Activated naive CD4-positive, alpha-beta T cell treated with anti-CD3 and anti-CD28 coated beads, Interleukin-2, amount 50 U/mL, for 72 hours (primary cell): ENCODE data around the gene PROCR. TPM values are rescaled to one million over a fixed set of nuclear protein-coding genes. Genes with fewer than 3 reads are reported as not detected.
"Not testable (repeated sequence)": the region's sequence is repeated elsewhere in the genome, so short reads cannot be mapped to it uniquely, and the experiment has no call there.

Source experiments
- ATAC-seq, 2 donors: fragments of 150-1000 bp; cut with Tn5 transposase; 2 replicates each; pipeline ENCODE4 v1.10.0; 2021; ENCODE audit warnings: mild to moderate bottlenecking in 2 of 2, moderate library complexity in 2 of 2
- DNase-seq, 2 donors: peaks; one replicate each; pipeline ENCODE4 v3.0.0; 2021 to 2022; ENCODE audit warnings: low spot score in 2 of 2
- H3K27ac Mint-ChIP-seq, 2 donors: one replicate each; pipeline ENCODE4 v1.8.0; 2022; ENCODE audit warnings: mild to moderate bottlenecking in 2 of 2, mixed read lengths in 2 of 2
- H3K36me3 Mint-ChIP-seq, 2 donors: one replicate each; pipeline ENCODE4 v1.8.0; 2022; ENCODE audit warnings: mixed read lengths in 2 of 2
- H3K9me3 Mint-ChIP-seq, 2 donors: one replicate each; pipeline ENCODE4 v1.8.0; 2022; ENCODE audit warnings: mixed read lengths in 2 of 2
- total RNA-seq, 2 donors: library from RNA; stranded (reverse); gene quantifications; one replicate each; pipeline ENCODE4 v1.2.3, GENCODE V29; 2022

Gene PROCR
- total RNA-seq, 2 donors from 2014 or later = 2.3 to 3.1 TPM

GRCh38 chr20:35179292-35180212 lies 7.7 kb downstream of the PROCR start:
- DNase-seq (no peak), ATAC-seq (no peak)
- Mint-ChIP-seq H3K36me3 (no peaks in the 10 kb centered on the region), H3K27ac (no peak overlapping the region), H3K9me3 (no peaks in the 10 kb centered on the region)

- Mint-ChIP-seq H3K36me3 (no peaks in the 10 kb centered on the region), H3K9me3 (no peaks in the 10 kb centered on the region), H3K27ac (no peak overlapping the region)
- ATAC-seq (no peak), DNase-seq (no peak)
These were observed 8.4 kb downstream of the PROCR start for GRCh38 chr20:35180266-35180665.

- H3K27ac Mint-ChIP-seq = no peak overlapping the region
- DNase-seq = no peak
These were observed 9.9 kb downstream of the PROCR start for GRCh38 chr20:35181731-35182130.

GRCh38 chr20:35186691-35187289 lies 14.9 kb downstream of the PROCR start:
- not testable (repeated sequence) for ATAC-seq, DNase-seq

More at GRCh38 chr20:35181731-35182130, 9.9 kb downstream of the PROCR start:
- Mint-ChIP-seq H3K9me3 (no peaks in the 10 kb centered on the region), H3K36me3 (no peaks in the 10 kb centered on the region)
- ATAC-seq = no peak

GRCh38 chr20:35187584-35188190 lies 15.8 kb downstream of the PROCR start:
- no peak for ATAC-seq

More at GRCh38 chr20:35186691-35187289, 14.9 kb downstream of the PROCR start:
- H3K9me3 Mint-ChIP-seq, H3K27ac Mint-ChIP-seq, H3K36me3 Mint-ChIP-seq: not testable (repeated sequence)

GRCh38 chr20:35189223-35189622 lies 17.4 kb downstream of the PROCR start:
- H3K27ac Mint-ChIP-seq, DNase-seq, H3K36me3 Mint-ChIP-seq, H3K9me3 Mint-ChIP-seq, ATAC-seq: not testable (repeated sequence)

More at GRCh38 chr20:35187584-35188190, 15.8 kb downstream of the PROCR start:
- H3K36me3 Mint-ChIP-seq = no peaks in the 10 kb centered on the region
- no peaks in the 10 kb centered on the region for H3K9me3 Mint-ChIP-seq
- H3K27ac Mint-ChIP-seq = no peak overlapping the region
- no peak for DNase-seq

GRCh38 chr20:35190556-35190955 lies 18.7 kb downstream of the PROCR start:
- DNase-seq = no peak
- ATAC-seq = no peak
- Mint-ChIP-seq H3K9me3 (no peaks in the 10 kb centered on the region), H3K27ac (peak overlapping the region in 1 of 2 donors; percentile 29), H3K36me3 (no peaks in the 10 kb centered on the region)

GRCh38 chr20:35191419-35192117 lies 19.7 kb downstream of the PROCR start:
- H3K27ac Mint-ChIP-seq = no peak overlapping the region
- H3K36me3 Mint-ChIP-seq = peaks cover 0 to 8% of the 10 kb centered on the region in 2 donors
- peaks cover 0 to 3% of the 10 kb centered on the region in 2 donors for H3K9me3 Mint-ChIP-seq
- DNase-seq (no peak), ATAC-seq (no peak)

GRCh38 chr20:35192118-35192872 lies 20.4 kb downstream of the PROCR start:
- ATAC-seq (no peak), DNase-seq (no peak)
- Mint-ChIP-seq H3K9me3 (peaks cover 0 to 7% of the 10 kb centered on the region in 2 donors), H3K36me3 (peaks cover 0 to 11% of the 10 kb centered on the region in 2 donors), H3K27ac (no peak overlapping the region)

GRCh38 chr20:35193031-35193791 lies 21.3 kb downstream of the PROCR start:
- ATAC-seq, H3K27ac Mint-ChIP-seq, H3K9me3 Mint-ChIP-seq, DNase-seq: not testable (repeated sequence)
- H3K36me3 Mint-ChIP-seq = peaks cover 0 to 20% of the 10 kb centered on the region in 2 donors

- DNase-seq (no peak), ATAC-seq (no peak)
- no peak overlapping the region for H3K27ac Mint-ChIP-seq
- peaks cover 0 to 7% of the 10 kb centered on the region in 2 donors for H3K9me3 Mint-ChIP-seq
- H3K36me3 Mint-ChIP-seq = peaks cover 5 to 24% of the 10 kb centered on the region in 2 donors
These were observed 24.4 kb downstream of the PROCR start for GRCh38 chr20:35196313-35196712.

GRCh38 chr20:35199740-35200139 lies 27.9 kb downstream of the PROCR start:
- no peak for ATAC-seq
- no peak for DNase-seq
- peaks cover 0 to 7% of the 10 kb centered on the region in 2 donors for H3K9me3 Mint-ChIP-seq
- peaks cover 5 to 24% of the 10 kb centered on the region in 2 donors for H3K36me3 Mint-ChIP-seq
- no peak overlapping the region for H3K27ac Mint-ChIP-seq

GRCh38 chr20:35200267-35200666 lies 28.4 kb downstream of the PROCR start:
- peaks cover 0 to 7% of the 10 kb centered on the region in 2 donors for H3K9me3 Mint-ChIP-seq
- no peak overlapping the region for H3K27ac Mint-ChIP-seq
- ATAC-seq (no peak), DNase-seq (no peak)
- H3K36me3 Mint-ChIP-seq = peaks cover 5 to 24% of the 10 kb centered on the region in 2 donors

GRCh38 chr20:35201467-35201866 lies 29.6 kb downstream of the PROCR start:
- DNase-seq, H3K27ac Mint-ChIP-seq, H3K9me3 Mint-ChIP-seq, ATAC-seq: not testable (repeated sequence)
- H3K36me3 Mint-ChIP-seq = peaks cover 5 to 16% of the 10 kb centered on the region in 2 donors

GRCh38 chr20:35206802-35207201 lies 34.9 kb downstream of the PROCR start:
- ATAC-seq (no peak), DNase-seq (no peak)
- no peaks in the 10 kb centered on the region for H3K9me3 Mint-ChIP-seq
- no peaks in the 10 kb centered on the region for H3K36me3 Mint-ChIP-seq
- H3K27ac Mint-ChIP-seq = no peak overlapping the region
